HG02852 (cell line): Measurements from ENCODE around the gene IVL.

Experiments
- ATAC-seq: cut with Tn5 transposase; IDR thresholded peaks from one replicate; pipeline ENCODE4 v1.9.1; 2021; ENCODE audit warnings: mild to moderate bottlenecking, moderate library complexity; ENCODE audit not compliant: unreplicated experiment

The IVL gene

GRCh38 chr1:152907686-152908601 lies at the start of gene IVL:
Gene IVL (plus strand): TSS chr1:152908546. CDS start chr1:152909798, 1,252 bp downstream.
- ATAC-seq = peak; percentile 71

- ATAC-seq = no peak
Measured at GRCh38 chr1:152859696-152860095, 48.6 kb upstream of the IVL start, which contains the start of gene LCE7A. Gene LCE7A (plus strand): TSS chr1:152859996. CDS start chr1:152860698, 702 bp downstream.

GRCh38 chr1:152860129-152860528 lies 48.2 kb upstream of the IVL start:
- ATAC-seq = no peak

- ATAC-seq = no peak
Measured at GRCh38 chr1:152861374-152861773, 47.0 kb upstream of the IVL start.

GRCh38 chr1:152864443-152864842 lies 43.9 kb upstream of the IVL start:
- no peak for ATAC-seq

- ATAC-seq = no peak
Measured at GRCh38 chr1:152866321-152866720, 42.0 kb upstream of the IVL start.

GRCh38 chr1:152869808-152870419 lies 38.4 kb upstream of the IVL start:
- ATAC-seq = peak; percentile 69

GRCh38 chr1:152870831-152871730 lies 37.3 kb upstream of the IVL start:
- no peak for ATAC-seq

- ATAC-seq = no peak
Measured at GRCh38 chr1:152871731-152872126, 36.6 kb upstream of the IVL start.

- ATAC-seq = no peak
Measured at GRCh38 chr1:152873495-152873894, 34.9 kb upstream of the IVL start.

GRCh38 chr1:152876827-152877226 lies 31.5 kb upstream of the IVL start:
- no peak for ATAC-seq

GRCh38 chr1:152878042-152878441 lies 30.3 kb upstream of the IVL start, which contains the start of gene SMCP:
Gene SMCP (plus strand): TSS chr1:152878322. CDS start chr1:152884423, 6,101 bp downstream.
- ATAC-seq = no peak

- ATAC-seq = no peak
Measured at GRCh38 chr1:152879559-152880198, 28.7 kb upstream of the IVL start.

GRCh38 chr1:152880316-152880715 lies 28.0 kb upstream of the IVL start:
- ATAC-seq = no peak

GRCh38 chr1:152880907-152881306 lies 27.4 kb upstream of the IVL start:
- peak; percentile 62 for ATAC-seq

- ATAC-seq = no peak
Measured at GRCh38 chr1:152884085-152884484, 24.3 kb upstream of the IVL start.

- ATAC-seq = no peak
Measured at GRCh38 chr1:152884506-152884905, 23.8 kb upstream of the IVL start.

- no peak for ATAC-seq
Measured at GRCh38 chr1:152884966-152885624, 23.3 kb upstream of the IVL start.

- ATAC-seq = no peak
Measured at GRCh38 chr1:152886085-152886484, 22.3 kb upstream of the IVL start.
